GM12865 (cell line): ENCODE data around the gene RNF34.
"Not testable (repeated sequence)": the region's sequence is repeated elsewhere in the genome, so short reads cannot be mapped to it uniquely, and the experiment has no call there.

ENCODE experiments used
- DNase-seq: peaks from one replicate; pipeline ENCODE4 v3.0.0; 2010; ENCODE audit warnings: low read depth
- H3K4me3 ChIP-seq: 2 replicates; pipeline ENCODE4 v1.5.1; 2011; ENCODE audit warnings: mild to moderate bottlenecking, low read depth, low read length, control low read depth
- TF ChIP-seq, protein P1 (sequence below): IDR thresholded peaks from 2 replicates; pipeline ENCODE4 v1.5.1; 2011; ENCODE audit warnings: low read length, control low read depth, low read depth, inconsistent platforms; ENCODE audit not compliant: insufficient read depth; ENCODE audit errors: missing control alignments

Gene RNF34

DNA sequence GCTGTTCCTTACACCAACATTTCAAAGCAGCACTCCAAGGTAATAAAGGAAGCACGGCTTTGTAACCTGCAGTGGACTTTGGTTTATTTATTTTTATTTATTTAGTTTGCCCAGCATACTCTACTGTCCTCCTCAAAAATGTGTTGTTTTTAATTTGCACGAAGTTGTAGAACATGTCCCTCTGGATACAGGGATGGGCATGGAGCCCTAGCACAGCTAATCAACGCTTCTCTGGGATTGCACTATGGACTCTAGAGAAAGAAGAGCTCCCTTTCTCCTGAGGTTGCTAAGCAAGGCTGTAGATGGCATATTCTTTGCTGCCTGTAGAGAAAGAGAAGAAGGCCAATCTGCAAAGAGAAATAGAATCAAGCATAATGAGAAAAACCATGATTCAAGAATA is 41.8 kb upstream of the RNF34 start:
- TF ChIP-seq, protein P1, sequence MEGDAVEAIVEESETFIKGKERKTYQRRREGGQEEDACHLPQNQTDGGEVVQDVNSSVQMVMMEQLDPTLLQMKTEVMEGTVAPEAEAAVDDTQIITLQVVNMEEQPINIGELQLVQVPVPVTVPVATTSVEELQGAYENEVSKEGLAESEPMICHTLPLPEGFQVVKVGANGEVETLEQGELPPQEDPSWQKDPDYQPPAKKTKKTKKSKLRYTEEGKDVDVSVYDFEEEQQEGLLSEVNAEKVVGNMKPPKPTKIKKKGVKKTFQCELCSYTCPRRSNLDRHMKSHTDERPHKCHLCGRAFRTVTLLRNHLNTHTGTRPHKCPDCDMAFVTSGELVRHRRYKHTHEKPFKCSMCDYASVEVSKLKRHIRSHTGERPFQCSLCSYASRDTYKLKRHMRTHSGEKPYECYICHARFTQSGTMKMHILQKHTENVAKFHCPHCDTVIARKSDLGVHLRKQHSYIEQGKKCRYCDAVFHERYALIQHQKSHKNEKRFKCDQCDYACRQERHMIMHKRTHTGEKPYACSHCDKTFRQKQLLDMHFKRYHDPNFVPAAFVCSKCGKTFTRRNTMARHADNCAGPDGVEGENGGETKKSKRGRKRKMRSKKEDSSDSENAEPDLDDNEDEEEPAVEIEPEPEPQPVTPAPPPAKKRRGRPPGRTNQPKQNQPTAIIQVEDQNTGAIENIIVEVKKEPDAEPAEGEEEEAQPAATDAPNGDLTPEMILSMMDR: no peak
- no peak for DNase-seq
- H3K4me3 ChIP-seq: no peak overlapping the region

DNA sequence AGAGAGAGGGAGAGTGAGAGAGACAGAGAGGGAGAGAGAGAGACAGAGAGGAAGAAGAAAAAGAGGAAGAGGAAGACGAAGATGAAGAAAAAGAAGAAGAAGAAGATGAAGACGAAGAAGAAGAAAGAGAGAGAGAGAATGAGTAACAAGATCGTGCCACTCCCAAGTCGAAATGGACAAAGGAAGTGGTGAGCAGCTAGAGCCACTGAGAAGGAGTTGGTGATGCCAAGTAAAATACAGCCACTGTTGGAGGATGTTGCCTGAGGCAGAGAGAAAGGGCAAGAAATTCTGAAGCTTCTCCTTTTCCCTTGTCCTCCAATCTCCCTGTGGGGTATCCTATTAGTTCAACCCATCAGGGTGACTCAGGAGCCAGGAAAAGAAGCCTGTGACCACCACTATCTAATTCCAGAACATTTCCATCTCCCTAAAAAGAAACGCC is 35.2 kb upstream of the RNF34 start:
- TF ChIP-seq, protein P1: no peak
- DNase-seq: no peak

DNA sequence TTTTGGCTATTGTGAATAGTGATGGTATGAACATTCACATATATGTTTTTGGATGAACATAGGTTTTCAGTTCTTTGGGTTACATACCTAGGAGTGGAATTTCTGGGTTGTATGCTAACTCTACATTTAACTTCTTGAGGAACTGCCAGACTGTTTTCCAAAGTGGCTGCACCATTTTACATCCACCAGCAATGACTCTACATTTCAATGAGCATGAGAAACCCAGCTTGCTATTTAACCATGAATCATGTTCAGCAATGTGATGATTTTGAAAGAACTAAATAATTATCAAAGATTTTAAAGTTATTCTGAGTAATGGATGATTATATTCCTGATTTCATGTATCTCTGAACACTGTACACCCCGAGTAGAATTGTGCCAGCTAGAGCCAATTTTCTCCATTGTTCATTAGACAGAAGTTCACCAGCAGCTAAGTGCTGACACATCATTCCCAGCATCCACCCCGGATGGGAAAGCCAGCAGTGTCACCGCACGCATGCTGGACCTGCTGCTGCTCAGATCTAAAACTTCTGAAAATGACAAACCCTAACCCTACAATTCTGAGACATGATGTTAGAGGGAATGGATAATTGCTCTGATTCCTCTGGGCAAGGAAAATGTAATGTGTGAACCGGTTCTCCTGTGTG is 34.4 kb upstream of the RNF34 start:
- DNase-seq: no peak
- TF ChIP-seq, protein P1: no peak
- H3K4me3 ChIP-seq: no peak overlapping the region

More for the DNA sequence above, 35.2 kb upstream of the RNF34 start:
- H3K4me3 ChIP-seq: no peak overlapping the region

DNA sequence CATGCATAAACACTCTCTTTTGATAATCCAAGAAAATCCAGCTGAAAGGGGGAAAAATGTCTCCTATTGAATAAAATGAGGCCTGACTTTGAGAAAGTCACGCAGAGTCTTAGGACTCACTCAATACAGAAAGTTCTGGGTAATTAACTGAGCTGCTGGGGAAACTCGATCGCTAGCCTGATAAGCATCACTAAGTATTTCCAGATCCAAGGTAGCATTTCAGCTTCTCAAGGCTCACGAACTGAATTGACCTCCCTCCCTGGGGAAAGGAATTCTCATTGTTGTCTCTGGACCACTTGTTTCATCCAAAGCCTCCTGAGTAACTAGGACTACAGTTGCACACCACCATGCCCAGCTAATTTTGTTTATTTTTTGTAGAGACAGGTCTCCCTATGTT is 33.9 kb upstream of the RNF34 start:
- DNase-seq: no peak
- H3K4me3 ChIP-seq: no peak overlapping the region
- TF ChIP-seq, protein P1: no peak

DNA sequence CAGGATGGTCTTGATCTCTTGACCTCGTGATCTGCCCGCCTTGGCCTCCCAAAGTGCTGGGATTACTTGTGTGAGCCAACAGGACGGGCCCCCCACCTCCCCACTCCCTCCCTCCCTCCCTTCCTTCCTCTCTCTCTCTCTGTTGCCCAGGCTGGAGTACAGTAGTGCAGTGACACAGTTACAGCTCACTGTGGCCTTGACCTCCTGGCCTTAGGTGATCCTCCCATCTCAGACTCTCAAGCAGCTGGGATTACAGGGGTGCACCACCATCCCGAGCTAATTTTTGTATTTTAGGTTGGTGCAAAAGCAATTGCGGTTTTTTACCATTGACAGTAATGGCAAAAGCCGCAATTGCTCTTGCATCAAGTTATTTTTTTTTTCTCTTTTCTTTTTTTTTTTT is 28.5 kb upstream of the RNF34 start:
- TF ChIP-seq, protein P1: no peak
- no peak overlapping the region for H3K4me3 ChIP-seq
- no peak for DNase-seq

DNA sequence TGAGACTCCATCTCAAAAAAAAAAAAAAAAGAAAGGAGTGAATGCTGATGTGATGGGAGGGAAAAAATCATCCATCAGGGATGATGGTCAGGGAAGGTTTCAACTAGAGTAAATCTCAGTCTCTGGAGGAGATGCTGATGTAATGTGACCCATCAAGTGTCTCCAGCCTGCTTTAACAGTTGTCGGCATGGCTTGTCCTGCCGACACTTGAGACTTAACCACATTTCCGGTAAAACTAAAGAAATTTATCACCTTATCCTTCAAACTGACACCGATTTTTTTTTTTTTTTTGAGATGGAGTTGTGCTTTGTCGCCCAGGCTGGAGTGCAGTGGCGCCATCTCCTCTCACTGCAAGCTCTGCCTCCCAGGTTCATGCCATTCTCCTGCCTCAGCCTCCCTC is 26.2 kb upstream of the RNF34 start:
- no peak for DNase-seq
- TF ChIP-seq, protein P1: no peak
- H3K4me3 ChIP-seq: no peak overlapping the region

DNA sequence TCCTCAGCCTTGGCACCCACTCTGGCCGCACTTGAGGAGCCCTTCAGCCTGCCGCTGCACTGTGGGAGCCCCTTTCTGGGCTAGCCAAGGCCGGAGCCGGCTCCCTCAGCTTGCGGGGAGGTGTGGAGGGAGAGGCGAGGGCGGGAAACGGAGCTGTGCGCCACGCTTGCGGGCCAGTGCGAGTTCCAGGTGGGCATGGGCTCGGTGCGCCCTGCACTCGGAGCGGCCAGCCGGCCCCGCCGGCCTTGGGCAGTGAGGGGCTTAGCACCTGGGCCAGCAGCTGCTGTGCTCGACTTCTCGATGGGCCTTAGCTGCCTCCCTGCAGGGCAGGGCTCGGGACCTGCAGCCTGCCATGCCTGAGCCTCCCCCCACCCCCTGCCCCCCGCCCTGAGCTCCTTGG is 25.6 kb upstream of the RNF34 start:
- not testable (repeated sequence) for DNase-seq, H3K4me3 ChIP-seq

DNA sequence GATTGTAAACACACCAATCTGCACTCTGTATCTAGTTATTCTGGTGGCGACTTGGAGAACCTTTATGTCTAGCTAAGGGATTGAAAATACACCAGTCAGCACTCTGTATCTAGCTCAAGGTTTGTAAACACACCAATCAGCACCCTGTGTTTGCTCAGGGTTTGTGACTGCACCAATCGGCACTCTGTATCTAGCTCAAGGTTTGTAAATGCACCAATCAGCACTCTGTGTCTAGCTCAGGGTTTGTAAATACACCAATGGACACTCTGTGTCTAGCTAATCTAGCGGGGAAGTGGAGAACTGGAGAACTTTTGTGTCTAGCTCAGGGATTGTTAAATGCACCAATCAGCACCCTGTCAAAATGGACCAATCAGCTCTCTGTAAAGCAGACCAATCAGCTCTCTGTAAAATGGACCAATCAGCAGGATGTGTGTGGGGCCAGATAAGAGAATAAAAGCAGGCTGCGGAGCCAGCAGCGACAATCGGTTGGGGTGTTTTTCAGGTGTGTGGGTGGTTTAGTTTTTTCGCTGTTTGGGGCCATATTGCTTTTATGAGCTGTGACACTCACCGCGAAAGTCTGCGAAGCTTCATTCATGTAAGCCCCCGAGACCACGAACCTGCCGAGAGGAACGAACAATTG is 24.9 kb upstream of the RNF34 start:
- not testable (repeated sequence) for DNase-seq, H3K4me3 ChIP-seq
